Measurements from ENCODE around the gene LRRC31. TPM values are rescaled to one million over a fixed set of nuclear protein-coding genes. Genes with fewer than 3 reads are reported as not detected.

Gene LRRC31
- total and polyA plus RNA-seq, 2 of the 13 experiments (the other 11 are each of a cell fraction or from before 2014, with no cell fraction given), result not detected

- Histone ChIP-seq H3K36me3 (replicated peaks in 1 of 2; ENCODE audit: control insufficient read depth in 1 of 2, insufficient read depth in 2 of 2, low read length in 2 of 2) (no peaks in the 10 kb centered on the region), H3K4me2 (ENCODE audit: low read depth, low read length) (no peak overlapping the region), H3K4me1 (ENCODE audit: insufficient read depth, low read length) (no peaks in the 10 kb centered on the region), H4K20me1 (ENCODE audit: insufficient read depth, low read length) (no peaks in the 10 kb centered on the region), H3K4me3 (replicated peaks in 1 of 3; ENCODE audit: insufficient read depth in 1 of 3, low read depth in 2 of 3, low read length in 3 of 3) (no peak overlapping the region), H3K79me2 (ENCODE audit: insufficient read depth, low read length) (no peaks in the 10 kb centered on the region), H3K27me3 (ENCODE audit: control insufficient read depth in 1 of 2, insufficient read depth in 2 of 2, low read length in 2 of 2) (no peaks in the 10 kb centered on the region), H3K9ac (ENCODE audit: insufficient read depth, low read depth, low read length) (no peak overlapping the region), H3K27ac (ENCODE audit: extremely low read length, insufficient read depth, low read length) (no peak overlapping the region), H3K9me3 (ENCODE audit: low read length) (no peaks in the 10 kb centered on the region), H2AFZ (ENCODE audit: low read length) (no peak overlapping the region)
- DNase-seq (ENCODE audit: low spot score), result no peak
- POLR2A ChIA-PET, result no interaction called here
- intact Hi-C loops (cut with micrococcal nuclease; ENCODE audit: unreplicated experiment), result no loop called here
- WGBS (ENCODE audit: low lambda C conversion rate), result 20% methylated on average over 4 of the region's 4 CpGs
- no peak for FAIRE-seq
- no peak for ATAC-seq
- no TSS peak for BruUV-seq (replicated peaks)
- CTCF ChIA-PET (ENCODE audit: low intra/inter-chr PET ratio, low total read pairs), result no interaction called here
- in situ Hi-C loops (cut with HindIII; ENCODE audit: extremely low pct_ligation_motif_present, low pct_unique_long_range_greater_than_20kb), result no loop called here
- no peak for TF ChIP-seq HNF1A (IDR thresholded peaks at IDR 0.05; ENCODE audit: low read depth)
- TF ChIP-seq HNF1A (CRISPR knock-in tag; IDR thresholded peaks at IDR 0.05; ENCODE audit: borderline replicate concordance), result no peak
- TF ChIP-seq SRSF4 (IDR thresholded peaks at IDR 0.05; ENCODE audit: low read depth, low read length, poor library complexity, severe bottlenecking), result no peak
- no peak for TF ChIP-seq ZNF629 (CRISPR knock-in tag; conservative IDR thresholded peaks at IDR 0.05)
- no peak for TF ChIP-seq ATF3 (CRISPR knock-in tag; IDR thresholded peaks at IDR 0.05)
- TF ChIP-seq HNF1B (CRISPR knock-in tag; IDR thresholded peaks at IDR 0.05), result no peak
- no peak for TF ChIP-seq MIER2 (CRISPR knock-in tag; IDR thresholded peaks at IDR 0.05)
- TF ChIP-seq ZNF136 (CRISPR knock-in tag; IDR thresholded peaks at IDR 0.05; ENCODE audit: low read depth), result no peak
- no peak for TF ChIP-seq ZNF142 (CRISPR knock-in tag; IDR thresholded peaks at IDR 0.05)
- no peak for TF ChIP-seq POLR2G (IDR thresholded peaks at IDR 0.05; ENCODE audit: low read depth, low read length)
- TF ChIP-seq GATA4 (IDR thresholded peaks at IDR 0.05; ENCODE audit: borderline replicate concordance, low read depth), result no peak
- no peak for TF ChIP-seq TSC22D2 (CRISPR knock-in tag; IDR thresholded peaks at IDR 0.05; ENCODE audit: borderline replicate concordance)
These were observed 21.8 kb downstream of the LRRC31 start for GRCh38 chr3:169847896-169848295.
